Prostate gland (tissue), 2 donors: ENCODE measurements around the gene GGTLC2.

Experiments used
- CTCF ChIP-seq, 4 experiments: fragments of 200-600 bp in 2 of 4; fragments of 450-650 bp in 2 of 4; sonication (generic) in 2 of 4; IDR thresholded peaks; 1 replicate in 3 of 4; 2 replicates in 1 of 4; pipeline ENCODE4 v1.5.1; 2016 to 2019; ENCODE audit warnings: antibody characterized with exemption in 4 of 4, mild to moderate bottlenecking in 2 of 4, moderate library complexity in 2 of 4
- POLR2A ChIP-seq: fragments of 450-650 bp; IDR thresholded peaks from one replicate; pipeline ENCODE4 v1.6.1; 2016; ENCODE audit warnings: antibody characterized with exemption, mild to moderate bottlenecking

- TF ChIP-seq CTCF (IDR thresholded peaks at IDR 0.05) (no peak), POLR2A (no peak)
Observed at GRCh38 chr22:22655452-22656290, 11.3 kb downstream of the GGTLC2 start.
